SK-N-SH (cell line): ENCODE data around the gene SLC17A7.
A peak's percentile ranks its signal among the peaks of the same experiment; 100 is the strongest.

ENCODE experiments used
- EP300 ChIP-seq, 2 experiments: IDR thresholded peaks; 2 replicates each; pipeline versions ENCODE4 v1.4.0 to v1.6.1; 2012; ENCODE audit warnings: borderline replicate concordance in 1 of 2, low read depth in 1 of 2, low read length in 1 of 2
- GABPA ChIP-seq: IDR thresholded peaks from 2 replicates; pipeline ENCODE4 v1.4.0; 2012; ENCODE audit warnings: low read depth, mild to moderate bottlenecking
- POLR2AphosphoS5 ChIP-seq: IDR thresholded peaks from 2 replicates; pipeline ENCODE4 v1.6.1; 2012; ENCODE audit warnings: low read depth, low read length
- USF2 ChIP-seq: fragments of 150-350 bp; IDR thresholded peaks from 2 replicates; pipeline ENCODE4 v1.6.1; 2017; ENCODE audit warnings: antibody characterized with exemption, low read length, low read depth, borderline replicate concordance
- YY1 ChIP-seq: IDR thresholded peaks from 2 replicates; pipeline ENCODE4 v1.4.0; 2012; ENCODE audit warnings: low read depth, mild to moderate bottlenecking
- TF ChIP-seq, protein P1 (sequence below): fragments of 200-600 bp; sonication (generic); IDR thresholded peaks from 2 replicates; pipeline ENCODE4 v1.6.1; 2017; ENCODE audit warnings: antibody characterized with exemption, mild to moderate bottlenecking, moderate library complexity

DNA sequence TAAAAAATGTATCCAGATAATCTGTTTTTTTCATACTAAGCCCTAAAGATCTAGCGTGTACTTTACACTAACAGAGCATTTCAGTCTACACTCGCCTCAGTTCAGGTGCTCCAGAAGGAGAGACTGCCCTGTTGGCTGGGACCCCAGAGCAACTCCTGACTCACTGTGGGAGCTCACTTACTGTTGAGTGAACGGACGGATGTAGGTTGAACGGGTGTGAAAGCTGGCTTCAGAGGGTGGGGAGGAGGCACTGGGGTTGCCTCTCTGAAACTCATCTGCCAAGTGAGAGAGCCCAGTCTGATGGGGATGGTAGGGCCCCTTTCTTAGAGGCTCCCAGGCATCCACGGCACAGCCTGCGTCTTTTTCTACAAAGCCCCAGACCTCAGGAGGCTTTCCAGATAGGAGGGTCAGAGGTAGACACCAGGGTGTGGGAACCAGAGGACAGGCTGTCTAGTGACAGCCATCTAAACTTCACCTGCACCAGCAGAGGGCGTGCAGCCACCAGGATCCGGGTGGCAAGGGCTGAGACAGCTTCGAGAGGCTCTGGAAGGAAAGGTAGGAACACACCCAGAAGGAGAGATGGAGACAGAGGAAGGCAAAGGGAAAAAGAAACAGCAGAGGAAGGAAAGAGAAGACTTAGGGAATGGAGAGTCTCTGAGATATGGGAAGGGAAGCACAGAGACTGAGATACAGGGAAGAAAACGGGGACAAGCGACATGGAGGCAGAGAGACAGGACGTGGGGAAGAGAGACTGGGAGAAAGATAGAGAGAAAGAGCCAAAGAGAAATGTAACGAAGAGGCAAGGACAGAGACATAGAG, 49.5 kb downstream of the SLC17A7 start:
- TF ChIP-seq, protein P1, sequence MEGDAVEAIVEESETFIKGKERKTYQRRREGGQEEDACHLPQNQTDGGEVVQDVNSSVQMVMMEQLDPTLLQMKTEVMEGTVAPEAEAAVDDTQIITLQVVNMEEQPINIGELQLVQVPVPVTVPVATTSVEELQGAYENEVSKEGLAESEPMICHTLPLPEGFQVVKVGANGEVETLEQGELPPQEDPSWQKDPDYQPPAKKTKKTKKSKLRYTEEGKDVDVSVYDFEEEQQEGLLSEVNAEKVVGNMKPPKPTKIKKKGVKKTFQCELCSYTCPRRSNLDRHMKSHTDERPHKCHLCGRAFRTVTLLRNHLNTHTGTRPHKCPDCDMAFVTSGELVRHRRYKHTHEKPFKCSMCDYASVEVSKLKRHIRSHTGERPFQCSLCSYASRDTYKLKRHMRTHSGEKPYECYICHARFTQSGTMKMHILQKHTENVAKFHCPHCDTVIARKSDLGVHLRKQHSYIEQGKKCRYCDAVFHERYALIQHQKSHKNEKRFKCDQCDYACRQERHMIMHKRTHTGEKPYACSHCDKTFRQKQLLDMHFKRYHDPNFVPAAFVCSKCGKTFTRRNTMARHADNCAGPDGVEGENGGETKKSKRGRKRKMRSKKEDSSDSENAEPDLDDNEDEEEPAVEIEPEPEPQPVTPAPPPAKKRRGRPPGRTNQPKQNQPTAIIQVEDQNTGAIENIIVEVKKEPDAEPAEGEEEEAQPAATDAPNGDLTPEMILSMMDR, result peak; percentile 85
- TF ChIP-seq USF2 (no peak), POLR2AphosphoS5 (no peak), EP300 (IDR thresholded peaks at IDR 0.05; ENCODE audit: borderline replicate concordance in 1 of 2, low read depth in 1 of 2, low read length in 1 of 2) (no peak), GABPA (no peak), YY1 (no peak)
